Measurements from ENCODE around the gene TIGD2. TPM values are rescaled to one million over a fixed set of nuclear protein-coding genes. Genes with fewer than 3 reads are reported as not detected.

TIGD2 gene
- total RNA-seq, 2 donors from 2014 or later: 3.6 to 5.7 TPM

GRCh38 chr4:89100853-89101252, 10.5 kb upstream of the TIGD2 start:
- Histone ChIP-seq H3K27me3 (no peaks in the 10 kb centered on the region), H3K9ac (ENCODE audit: low read depth in 2 of 2, low read length in 2 of 2) (no peak overlapping the region), H3K9me3 (no peaks in the 10 kb centered on the region), H3K4me1 (no peaks in the 10 kb centered on the region), H3K4me3 (no peak overlapping the region), H3K27ac (no peak overlapping the region), H3K36me3 (no peaks in the 10 kb centered on the region)
- TF ChIP-seq, protein P1, sequence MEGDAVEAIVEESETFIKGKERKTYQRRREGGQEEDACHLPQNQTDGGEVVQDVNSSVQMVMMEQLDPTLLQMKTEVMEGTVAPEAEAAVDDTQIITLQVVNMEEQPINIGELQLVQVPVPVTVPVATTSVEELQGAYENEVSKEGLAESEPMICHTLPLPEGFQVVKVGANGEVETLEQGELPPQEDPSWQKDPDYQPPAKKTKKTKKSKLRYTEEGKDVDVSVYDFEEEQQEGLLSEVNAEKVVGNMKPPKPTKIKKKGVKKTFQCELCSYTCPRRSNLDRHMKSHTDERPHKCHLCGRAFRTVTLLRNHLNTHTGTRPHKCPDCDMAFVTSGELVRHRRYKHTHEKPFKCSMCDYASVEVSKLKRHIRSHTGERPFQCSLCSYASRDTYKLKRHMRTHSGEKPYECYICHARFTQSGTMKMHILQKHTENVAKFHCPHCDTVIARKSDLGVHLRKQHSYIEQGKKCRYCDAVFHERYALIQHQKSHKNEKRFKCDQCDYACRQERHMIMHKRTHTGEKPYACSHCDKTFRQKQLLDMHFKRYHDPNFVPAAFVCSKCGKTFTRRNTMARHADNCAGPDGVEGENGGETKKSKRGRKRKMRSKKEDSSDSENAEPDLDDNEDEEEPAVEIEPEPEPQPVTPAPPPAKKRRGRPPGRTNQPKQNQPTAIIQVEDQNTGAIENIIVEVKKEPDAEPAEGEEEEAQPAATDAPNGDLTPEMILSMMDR (IDR thresholded peaks at IDR 0.05): no peak
- DNase-seq: no peak
- intact Hi-C loops (cut with DNase I): no loop called here

DNA sequence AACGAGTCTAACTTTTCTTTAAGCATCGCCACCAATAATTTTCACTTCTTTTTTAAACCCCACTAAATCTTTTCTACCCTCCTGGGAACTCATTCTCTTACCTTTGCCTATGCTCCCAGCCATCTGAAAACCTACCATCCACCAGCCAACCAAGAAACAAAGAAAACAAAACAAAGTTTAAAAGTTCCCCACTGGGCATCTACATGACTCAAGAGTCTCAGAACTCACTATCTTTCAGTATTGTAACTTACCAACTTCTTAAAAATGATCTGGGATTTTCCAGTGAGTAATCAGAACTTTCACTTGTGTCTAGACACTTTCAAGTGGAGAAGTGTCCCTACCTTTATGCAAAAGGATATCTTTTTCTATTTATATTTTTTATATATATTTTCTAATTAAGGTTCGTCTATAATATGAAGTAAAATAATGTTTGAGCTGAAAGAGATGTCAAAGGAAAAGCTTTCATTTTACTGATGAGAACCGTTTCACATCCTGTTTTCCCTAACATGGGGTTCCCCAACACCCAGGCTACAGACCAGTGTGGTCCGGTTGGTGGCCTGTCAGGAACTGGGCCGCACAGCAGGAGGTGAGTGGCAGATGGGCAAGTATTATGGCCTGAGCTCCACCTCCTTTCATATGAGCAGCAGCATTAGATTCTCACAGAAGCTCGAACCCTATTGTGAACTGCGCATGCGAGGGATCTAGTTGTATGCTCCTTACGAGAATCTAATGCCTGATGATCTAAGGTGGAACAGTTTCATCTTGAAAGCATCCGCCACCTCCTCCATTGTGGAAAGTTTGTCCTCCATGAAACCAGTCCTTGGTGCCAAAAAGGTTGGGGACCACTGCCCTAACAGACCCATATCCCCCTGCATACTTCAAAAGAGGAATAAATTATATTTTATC, 9.8 kb upstream of the TIGD2 start:
- DNase-seq: no peak
- Histone ChIP-seq H3K4me1 (no peaks in the 10 kb centered on the region), H3K9me3 (no peaks in the 10 kb centered on the region), H3K36me3 (no peaks in the 10 kb centered on the region), H3K27me3 (no peaks in the 10 kb centered on the region), H3K27ac (no peak overlapping the region), H3K9ac (ENCODE audit: low read depth in 2 of 2, low read length in 2 of 2) (no peak overlapping the region), H3K4me3 (no peak overlapping the region)
- TF ChIP-seq, protein P1 (IDR thresholded peaks at IDR 0.05): no peak
- intact Hi-C loops (cut with DNase I): no loop called here

DNA sequence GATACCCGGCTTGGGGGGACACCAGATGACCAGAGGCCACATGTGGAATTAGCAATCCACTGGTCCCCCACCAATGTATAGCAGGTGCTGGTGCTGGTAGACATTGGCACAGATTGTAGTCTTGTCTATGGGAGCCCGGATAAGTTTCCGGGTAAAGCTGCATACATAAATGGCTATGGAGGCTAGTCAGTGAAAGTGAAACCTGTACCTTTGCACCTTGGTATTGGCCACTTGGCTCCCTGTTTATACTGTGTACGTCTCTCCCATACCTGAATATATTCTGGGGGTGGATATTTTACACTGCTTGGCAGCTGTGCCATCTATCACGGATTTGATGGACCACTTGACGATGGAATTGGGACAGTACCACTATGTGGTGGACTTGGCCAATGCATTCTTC, 5.6 kb upstream of the TIGD2 start:
- Histone ChIP-seq H3K4me1 (no peaks in the 10 kb centered on the region), H3K9me3 (no peaks in the 10 kb centered on the region), H3K4me3 (no peak overlapping the region), H3K9ac (ENCODE audit: low read depth in 2 of 2, low read length in 2 of 2) (no peak overlapping the region), H3K27me3 (no peaks in the 10 kb centered on the region), H3K27ac (no peak overlapping the region), H3K36me3 (no peaks in the 10 kb centered on the region)
- DNase-seq: no peak
- intact Hi-C loops (cut with DNase I): no loop called here
- TF ChIP-seq, protein P1 (IDR thresholded peaks at IDR 0.05): no peak

GRCh38 chr4:89108091-89108490, 3.2 kb upstream of the TIGD2 start:
- H3K27ac ChIP-seq: no peak overlapping the region
- H3K36me3 ChIP-seq: no peaks in the 10 kb centered on the region
- intact Hi-C loops (cut with DNase I): no loop called here
- no peak overlapping the region for H3K9ac ChIP-seq (ENCODE audit: low read depth in 2 of 2, low read length in 2 of 2)
- no peaks in the 10 kb centered on the region for H3K4me1 ChIP-seq
- H3K27me3 ChIP-seq: no peaks in the 10 kb centered on the region
- H3K9me3 ChIP-seq: no peaks in the 10 kb centered on the region
- TF ChIP-seq, protein P1 (IDR thresholded peaks at IDR 0.05): no peak
- DNase-seq: no peak
- no peak overlapping the region for H3K4me3 ChIP-seq

GRCh38 chr4:89109841-89110540, 1.3 kb upstream of the TIGD2 start:
- H3K9me3 ChIP-seq: no peaks in the 10 kb centered on the region
- DNase-seq: no peak
- intact Hi-C loops (cut with DNase I): no loop called here
- no peaks in the 10 kb centered on the region for H3K36me3 ChIP-seq
- H3K4me3 ChIP-seq: peak overlapping the region; percentile 75
- H3K9ac ChIP-seq (ENCODE audit: low read depth in 2 of 2, low read length in 2 of 2): no peak overlapping the region
- H3K27ac ChIP-seq: no peak overlapping the region
- H3K27me3 ChIP-seq: no peaks in the 10 kb centered on the region
- no peaks in the 10 kb centered on the region for H3K4me1 ChIP-seq
- TF ChIP-seq, protein P1 (IDR thresholded peaks at IDR 0.05): no peak
